MM.1S (cell line): ENCODE results near the gene OAF.

Experiments used
- DNase-seq: peaks from one replicate; pipeline ENCODE4 v3.0.0-alpha.2; 2015
- H2AFZ ChIP-seq: fragments of 300-600 bp; sonication (generic); 2 replicates; pipeline ENCODE4 v1.6.0; 2016; ENCODE audit warnings: antibody characterized with exemption, low read length
- H3F3A ChIP-seq: fragments of 300-600 bp; sonication (generic); 2 replicates; pipeline ENCODE4 v1.6.1; 2016; ENCODE audit warnings: mild to moderate bottlenecking, antibody characterized with exemption, low read length, moderate library complexity, mixed read lengths; ENCODE audit not compliant: insufficient read depth
- H3K27ac ChIP-seq: fragments of 300-600 bp; sonication (generic); 2 replicates; pipeline ENCODE4 v1.5.1; 2016; ENCODE audit warnings: mild to moderate bottlenecking, low read length
- H3K27me3 ChIP-seq: fragments of 300-600 bp; sonication (generic); replicated peaks from 2 replicates; pipeline ENCODE4 v1.6.0; 2016; ENCODE audit warnings: low read length; ENCODE audit not compliant: insufficient read depth
- H3K36me3 ChIP-seq: fragments of 300-600 bp; sonication (generic); replicated peaks from 2 replicates; pipeline ENCODE4 v1.6.1; 2016; ENCODE audit warnings: mild to moderate bottlenecking, low read length, mixed read lengths; ENCODE audit not compliant: insufficient read depth
- H3K4me1 ChIP-seq: fragments of 300-600 bp; sonication (generic); 2 replicates; pipeline ENCODE4 v1.6.1; 2016; ENCODE audit warnings: low read length, mixed read lengths
- H3K4me2 ChIP-seq: fragments of 300-600 bp; sonication (generic); 2 replicates; pipeline ENCODE4 v1.6.0; 2016; ENCODE audit warnings: low read depth, low read length
- H3K4me3 ChIP-seq: fragments of 300-600 bp; sonication (generic); 2 replicates; pipeline ENCODE4 v1.5.1; 2016; ENCODE audit warnings: low read length, mixed read lengths
- H3K79me2 ChIP-seq: fragments of 300-600 bp; sonication (generic); 2 replicates; pipeline ENCODE4 v1.6.1; 2016; ENCODE audit warnings: mixed run types, low read length, mixed read lengths
- H3K9ac ChIP-seq: fragments of 300-600 bp; sonication (generic); 2 replicates; pipeline ENCODE4 v1.6.1; 2016; ENCODE audit warnings: low read length, mixed read lengths
- H3K9me2 ChIP-seq: fragments of 300-600 bp; sonication (generic); replicated peaks from 2 replicates; pipeline ENCODE4 v1.6.1; 2016; ENCODE audit warnings: mild to moderate bottlenecking, low read length, mixed read lengths; ENCODE audit not compliant: insufficient read depth
- H3K9me3 ChIP-seq: fragments of 300-600 bp; sonication (generic); replicated peaks from 2 replicates; pipeline ENCODE4 v1.6.1; 2016; ENCODE audit warnings: mild to moderate bottlenecking, low read length, mixed read lengths; ENCODE audit not compliant: insufficient read depth
- H4K20me1 ChIP-seq: fragments of 300-600 bp; sonication (generic); 2 replicates; pipeline ENCODE4 v1.6.1; 2016; ENCODE audit warnings: mild to moderate bottlenecking, low read length, moderate library complexity, mixed read lengths; ENCODE audit not compliant: insufficient read depth
- CTCF ChIP-seq: fragments of 300-600 bp; sonication (generic); IDR thresholded peaks from 2 replicates; pipeline ENCODE4 v1.5.1; 2016; ENCODE audit warnings: antibody characterized with exemption, low read length, mixed read lengths
- EZH2 ChIP-seq: fragments of 300-600 bp; sonication (generic); optimal IDR thresholded peaks from 2 replicates; pipeline ENCODE3; 2017; ENCODE audit warnings: low read depth, mild to moderate bottlenecking, antibody characterized with exemption, low read length, mixed read lengths
- EZH2phosphoT487 ChIP-seq: fragments of 300-600 bp; sonication (generic); IDR thresholded peaks from 2 replicates; pipeline ENCODE4 v1.6.1; 2018; ENCODE audit warnings: antibody characterized with exemption, low read length

The OAF gene

GRCh38 chr11:120218695-120219033 is 7.8 kb downstream of the OAF start:
- no peaks in the 10 kb centered on the region for H3K36me3 ChIP-seq
- no peak overlapping the region for H3K27ac ChIP-seq
- H3K4me1 ChIP-seq = peaks cover 10% of the 10 kb centered on the region
- H3K4me3 ChIP-seq = no peak overlapping the region
- no peak for TF ChIP-seq CTCF
- no peak for TF ChIP-seq EZH2phosphoT487
- no peak for TF ChIP-seq EZH2
- no peaks in the 10 kb centered on the region for H3F3A ChIP-seq
- no peaks in the 10 kb centered on the region for H3K79me2 ChIP-seq
- no peaks in the 10 kb centered on the region for H4K20me1 ChIP-seq
- H3K27me3 ChIP-seq = no peaks in the 10 kb centered on the region
- no peak overlapping the region for H3K9ac ChIP-seq
- H3K4me2 ChIP-seq = no peak overlapping the region
- H2AFZ ChIP-seq = no peak overlapping the region
- DNase-seq = no peak
- H3K9me2 ChIP-seq = no peaks in the 10 kb centered on the region
- H3K9me3 ChIP-seq = no peaks in the 10 kb centered on the region

GRCh38 chr11:120219232-120219937 is 8.6 kb downstream of the OAF start:
- Histone ChIP-seq H3K27ac (no peak overlapping the region), H3K36me3 (no peaks in the 10 kb centered on the region), H3K4me1 (peaks cover 10% of the 10 kb centered on the region), H3K4me2 (no peak overlapping the region), H3K27me3 (no peaks in the 10 kb centered on the region), H3K9me3 (no peaks in the 10 kb centered on the region), H2AFZ (no peak overlapping the region), H3K9me2 (no peaks in the 10 kb centered on the region), H3K4me3 (no peak overlapping the region), H3K9ac (no peak overlapping the region), H3K79me2 (no peaks in the 10 kb centered on the region), H4K20me1 (no peaks in the 10 kb centered on the region), H3F3A (no peaks in the 10 kb centered on the region)
- no peak for DNase-seq
- TF ChIP-seq EZH2 (no peak), CTCF (no peak), EZH2phosphoT487 (no peak)

GRCh38 chr11:120219938-120220746 is 9.3 kb downstream of the OAF start:
- no peaks in the 10 kb centered on the region for H3K36me3 ChIP-seq
- no peak for TF ChIP-seq EZH2phosphoT487
- TF ChIP-seq EZH2 = no peak
- no peak for TF ChIP-seq CTCF
- H3K9me3 ChIP-seq = no peaks in the 10 kb centered on the region
- H3F3A ChIP-seq = no peaks in the 10 kb centered on the region
- no peaks in the 10 kb centered on the region for H4K20me1 ChIP-seq
- H3K4me3 ChIP-seq = no peak overlapping the region
- H3K4me1 ChIP-seq = peaks cover 10% of the 10 kb centered on the region
- no peak overlapping the region for H3K4me2 ChIP-seq
- no peak overlapping the region for H2AFZ ChIP-seq
- H3K27ac ChIP-seq = no peak overlapping the region
- no peak overlapping the region for H3K9ac ChIP-seq
- H3K9me2 ChIP-seq = no peaks in the 10 kb centered on the region
- DNase-seq = no peak
- H3K79me2 ChIP-seq = no peaks in the 10 kb centered on the region
- no peaks in the 10 kb centered on the region for H3K27me3 ChIP-seq
